HEK293 (cell line): ENCODE data around the gene PRR33.

Experiments used
- BCL6B ChIP-seq: fragments of 450-650 bp; formaldehyde crosslinking; IDR thresholded peaks from 2 replicates; pipeline ENCODE4 v1.5.1; 2017; ENCODE audit warnings: missing biosample characterization, missing genetic modification characterization
- CTCF ChIP-seq: fragments of 450-650 bp; formaldehyde crosslinking; IDR thresholded peaks from 2 replicates; pipeline ENCODE4 v1.5.1; 2016; ENCODE audit warnings: missing biosample characterization, missing genetic modification characterization
- GFI1B ChIP-seq: fragments of 450-650 bp; formaldehyde crosslinking; IDR thresholded peaks from 2 replicates; pipeline ENCODE4 v1.5.1; 2016; ENCODE audit warnings: missing biosample characterization, missing genetic modification characterization
- INSM2 ChIP-seq: fragments of 450-650 bp; formaldehyde crosslinking; IDR thresholded peaks from 2 replicates; pipeline ENCODE4 v1.5.1; 2016; ENCODE audit warnings: missing biosample characterization, missing genetic modification characterization
- PATZ1 ChIP-seq: fragments of 450-650 bp; formaldehyde crosslinking; IDR thresholded peaks from 2 replicates; pipeline ENCODE4 v1.5.1; 2016; ENCODE audit warnings: missing biosample characterization, missing genetic modification characterization
- REST ChIP-seq: fragments of 450-650 bp; formaldehyde crosslinking; IDR thresholded peaks from 2 replicates; pipeline ENCODE4 v1.5.1; 2016; ENCODE audit warnings: missing biosample characterization, missing genetic modification characterization
- ZBTB1 ChIP-seq: fragments of 450-650 bp; formaldehyde crosslinking; IDR thresholded peaks from 2 replicates; pipeline ENCODE4 v1.5.1; 2016; ENCODE audit warnings: missing biosample characterization, missing genetic modification characterization
- ZBTB44 ChIP-seq: fragments of 450-650 bp; IDR thresholded peaks from 2 replicates; pipeline ENCODE4 v1.5.1; 2018; ENCODE audit warnings: missing biosample characterization, mild to moderate bottlenecking, missing genetic modification characterization
- ZNF114 ChIP-seq: fragments of 450-650 bp; formaldehyde crosslinking; IDR thresholded peaks from 2 replicates; pipeline ENCODE4 v1.5.0; 2017; ENCODE audit warnings: missing biosample characterization, missing genetic modification characterization
- ZNF132 ChIP-seq: fragments of 450-650 bp; formaldehyde crosslinking; IDR thresholded peaks from 2 replicates; pipeline ENCODE4 v1.5.1; 2017; ENCODE audit warnings: missing biosample characterization, missing genetic modification characterization, borderline replicate concordance
- ZNF398 ChIP-seq: fragments of 450-650 bp; formaldehyde crosslinking; IDR thresholded peaks from 2 replicates; pipeline ENCODE4 v1.5.1; 2017; ENCODE audit warnings: missing biosample characterization, missing genetic modification characterization
- ZNF639 ChIP-seq: fragments of 450-650 bp; formaldehyde crosslinking; IDR thresholded peaks from 2 replicates; pipeline ENCODE4 v1.5.1; 2016; ENCODE audit warnings: missing biosample characterization, missing genetic modification characterization
- ZNF792 ChIP-seq: fragments of 450-650 bp; formaldehyde crosslinking; IDR thresholded peaks from 2 replicates; pipeline ENCODE4 v1.5.1; 2016; ENCODE audit warnings: missing biosample characterization, missing genetic modification characterization

GRCh38 chr11:1938343-1939005, 46.8 kb upstream of the PRR33 start:
- no peak for TF ChIP-seq ZBTB44 (tag by site-specific recombination)
- no peak for TF ChIP-seq ZNF639 (tag by site-specific recombination)
- no peak for TF ChIP-seq ZBTB1 (tag by site-specific recombination)
- no peak for TF ChIP-seq CTCF (tag by site-specific recombination)
- no peak for TF ChIP-seq ZNF792 (tag by site-specific recombination)
- TF ChIP-seq BCL6B = no peak
- no peak for TF ChIP-seq ZNF114 (tag by site-specific recombination)
- no peak for TF ChIP-seq ZNF132
- TF ChIP-seq PATZ1 = no peak
- TF ChIP-seq GFI1B (tag by site-specific recombination) = no peak
- TF ChIP-seq ZNF398 = no peak
- no peak for TF ChIP-seq INSM2 (tag by site-specific recombination)
- TF ChIP-seq REST (tag by site-specific recombination) = no peak
